GM18517 (cell line): ENCODE results near the gene ZNF226.
"Not testable (repeated sequence)": the region's sequence is repeated elsewhere in the genome, so short reads cannot be mapped to it uniquely, and the experiment has no call there.

Experiments
- ATAC-seq: cut with Tn5 transposase; IDR thresholded peaks from one replicate; pipeline ENCODE4 v1.9.1; 2021; ENCODE audit warnings: mild to moderate bottlenecking, moderate library complexity; ENCODE audit not compliant: unreplicated experiment

ZNF226 gene

GRCh38 chr19:44207126-44207803 is 42.4 kb downstream of the ZNF226 start:
- peak; percentile 70 for ATAC-seq

- ATAC-seq: peak; percentile 78
Measured at GRCh38 chr19:44212250-44212865, 47.5 kb downstream of the ZNF226 start, which contains the start of gene ZNF227. ZNF227 (plus strand) TSS chr19:44212532; CDS start chr19:44217793, 5,261 bp downstream.

GRCh38 chr19:44212866-44213346 is 48.0 kb downstream of the ZNF226 start:
- ATAC-seq: no peak

- not testable (repeated sequence) for ATAC-seq
Measured at GRCh38 chr19:44219926-44220325, 55.0 kb downstream of the ZNF226 start.

- ATAC-seq: not testable (repeated sequence)
Measured at GRCh38 chr19:44220761-44221160, 55.9 kb downstream of the ZNF226 start.

GRCh38 chr19:44221291-44221690 is 56.4 kb downstream of the ZNF226 start:
- not testable (repeated sequence) for ATAC-seq
